ENCODE measurements around the gene PGD.
"Not testable (repeated sequence)": the region's sequence is repeated elsewhere in the genome, so short reads cannot be mapped to it uniquely, and the experiment has no call there.

PGD gene

GRCh38 chr1:10424651-10425050 is 25.8 kb downstream of the PGD start:
- H3K4me3 ChIP-seq (ENCODE audit: low read depth, low read length) = no peak overlapping the region
- in situ Hi-C loops (cut with HindIII; ENCODE audit: low sequenced_read_pairs) = loop anchor here (10.0 kb wide), 1 partner anchor 70 kb away; no protein-coding TSS in a partner anchor
- no peak for TF ChIP-seq CTCF (IDR thresholded peaks at IDR 0.05; ENCODE audit: low read depth, low read length, missing control alignments)
- DNase-seq (ENCODE audit: low read depth) = no peak

GRCh38 chr1:10425826-10426534 is 27.1 kb downstream of the PGD start:
- H3K4me3 ChIP-seq (ENCODE audit: low read depth, low read length); DNase-seq (ENCODE audit: low read depth): not testable (repeated sequence)
- in situ Hi-C loops (cut with HindIII; ENCODE audit: low sequenced_read_pairs) = loop anchor here (10.0 kb wide), 1 partner anchor 69 kb away; no protein-coding TSS in a partner anchor

- DNase-seq (ENCODE audit: low read depth); H3K4me3 ChIP-seq (ENCODE audit: low read depth, low read length): not testable (repeated sequence)
- in situ Hi-C loops (cut with HindIII; ENCODE audit: low sequenced_read_pairs) = loop anchor here (10.0 kb wide), 1 partner anchor 68 kb away; no protein-coding TSS in a partner anchor
Measured at GRCh38 chr1:10426535-10426848, 27.6 kb downstream of the PGD start.

- no peak for TF ChIP-seq CTCF (IDR thresholded peaks at IDR 0.05; ENCODE audit: low read depth, low read length, missing control alignments)
- no peak overlapping the region for H3K4me3 ChIP-seq (ENCODE audit: low read depth, low read length)
- no peak for DNase-seq (ENCODE audit: low read depth)
- in situ Hi-C loops (cut with HindIII; ENCODE audit: low sequenced_read_pairs) = loop anchor here (10.0 kb wide), 1 partner anchor 66 kb away; no protein-coding TSS in a partner anchor
Measured at GRCh38 chr1:10428984-10429383, 30.1 kb downstream of the PGD start.

GRCh38 chr1:10429868-10430215 is 31.0 kb downstream of the PGD start:
- in situ Hi-C loops (cut with HindIII; ENCODE audit: low sequenced_read_pairs) = loop anchor here (10.0 kb wide), 1 partner anchor 65 kb away; no protein-coding TSS in a partner anchor
- H3K4me3 ChIP-seq (ENCODE audit: low read depth, low read length) = peak overlapping the region; percentile 62
- DNase-seq (ENCODE audit: low read depth) = no peak
- TF ChIP-seq CTCF (IDR thresholded peaks at IDR 0.05; ENCODE audit: low read depth, low read length, missing control alignments) = no peak

- DNase-seq (ENCODE audit: low read depth) = peak; percentile 77
- peak; percentile 81 for TF ChIP-seq CTCF (IDR thresholded peaks at IDR 0.05; ENCODE audit: low read depth, low read length, missing control alignments)
- in situ Hi-C loops (cut with HindIII; ENCODE audit: low sequenced_read_pairs) = no loop called here
- H3K4me3 ChIP-seq (ENCODE audit: low read depth, low read length) = peak within 1 kb of the TSS; percentile 62
Measured at GRCh38 chr1:10430216-10431069, 31.6 kb downstream of the PGD start, which contains the start of gene CENPS. Gene CENPS (plus strand): TSS chr1:10430433. CDS start chr1:10430518, 85 bp downstream.

- H3K4me3 ChIP-seq (ENCODE audit: low read depth, low read length) = peak overlapping the region; percentile 62
- TF ChIP-seq CTCF (IDR thresholded peaks at IDR 0.05; ENCODE audit: low read depth, low read length, missing control alignments) = no peak
- in situ Hi-C loops (cut with HindIII; ENCODE audit: low sequenced_read_pairs) = no loop called here
- no peak for DNase-seq (ENCODE audit: low read depth)
Measured at GRCh38 chr1:10431070-10431730, 32.3 kb downstream of the PGD start.
